H1 (cell line): ENCODE data around the gene DMXL2. TPM values are rescaled to one million over a fixed set of nuclear protein-coding genes. Genes with fewer than 3 reads are reported as not detected.

ENCODE experiments used
- CTCF ChIA-PET: fragments of 300-600 bp; sonication (Branson Sonifier 250); formaldehyde crosslinking; loops from one replicate; lab custom pipeline; 2021; ENCODE audit not compliant: partially characterized antibody; lab: Charles Lee
- POLR2A ChIA-PET: fragments of 300-600 bp; sonication (Branson Sonifier 250); formaldehyde crosslinking; loops from one replicate; lab custom pipeline; 2021; ENCODE audit warnings: inconsistent platforms; ENCODE audit not compliant: partially characterized antibody; lab: Charles Lee
- DNase-seq, 2 experiments: peaks; one replicate each; pipeline versions ENCODE4 v3.0.0 to v3.0.0-alpha.2; 2010 to 2022; ENCODE audit warnings: low spot score in 2 of 2, low read depth in 1 of 2, mixed read lengths in 1 of 2
- FAIRE-seq: peaks from 2 replicates; lab custom pipeline; 2011; peaks lifted over from hg19 to GRCh38; lab: Jason Lieb, UNC
- H2AFZ ChIP-seq: 2 replicates; pipeline ENCODE4 v1.8.1; 2012; ENCODE audit warnings: low read length, inconsistent platforms
- H2AK5ac ChIP-seq: 2 replicates; pipeline ENCODE4 v1.6.1; 2013; ENCODE audit warnings: low read depth, low read length
- H2BK120ac ChIP-seq: replicated peaks from 2 replicates; pipeline ENCODE3; 2013; ENCODE audit warnings: low read depth, low read length, inconsistent platforms
- H2BK12ac ChIP-seq: 2 replicates; pipeline ENCODE4 v1.6.1; 2013; ENCODE audit warnings: low read depth, low read length
- H2BK15ac ChIP-seq: 2 replicates; pipeline ENCODE4 v1.6.1; 2013; ENCODE audit warnings: low read length
- H2BK20ac ChIP-seq: 2 replicates; pipeline ENCODE4 v1.6.1; 2013; ENCODE audit warnings: low read length
- H2BK5ac ChIP-seq: 2 replicates; pipeline ENCODE4 v1.6.1; 2013; ENCODE audit warnings: low read depth, low read length
- H3K14ac ChIP-seq: 2 replicates; pipeline ENCODE4 v1.6.1; 2013; ENCODE audit warnings: inconsistent platforms; ENCODE audit not compliant: insufficient read length
- H3K18ac ChIP-seq: 2 replicates; pipeline ENCODE4 v1.6.1; 2013; ENCODE audit warnings: low read length; ENCODE audit errors: extremely low read depth
- H3K23ac ChIP-seq: 2 replicates; pipeline ENCODE4 v1.6.1; 2013; ENCODE audit warnings: inconsistent platforms; ENCODE audit not compliant: insufficient read length
- H3K23me2 ChIP-seq: 2 replicates; pipeline ENCODE4 v1.6.1; 2013; ENCODE audit warnings: low read depth, low read length
- H3K27ac ChIP-seq: 2 replicates; pipeline ENCODE4 v1.6.1; 2011; ENCODE audit warnings: low read depth, low read length, inconsistent platforms
- H3K27me3 ChIP-seq, 4 experiments: replicated peaks in 1 of 4; 1 replicate in 1 of 4; 2 replicates in 3 of 4; pipeline versions ENCODE4 v1.6.1 to v1.8.1; 2011 to 2013; ENCODE audit warnings: low read length in 3 of 4, mild to moderate bottlenecking in 3 of 4, inconsistent platforms in 2 of 4, mixed read lengths in 2 of 4, moderate library complexity in 1 of 4; ENCODE audit not compliant: control insufficient read depth in 3 of 4, insufficient read depth in 3 of 4; ENCODE audit errors: extremely low read depth in 1 of 4
- H3K36me3 ChIP-seq, 4 experiments: 2 replicates each; pipeline versions ENCODE4 v1.6.1 to v1.8.1; 2011 to 2013; ENCODE audit warnings: mild to moderate bottlenecking in 4 of 4, low read length in 3 of 4, moderate library complexity in 2 of 4, control low read depth in 1 of 4, inconsistent platforms in 1 of 4; ENCODE audit not compliant: insufficient read depth in 4 of 4, control insufficient read depth in 2 of 4
- H3K4ac ChIP-seq: replicated peaks from 2 replicates; pipeline ENCODE3; 2013; ENCODE audit warnings: low read length, low read depth, mixed read lengths, inconsistent platforms; ENCODE audit not compliant: insufficient read length
- H3K4me1 ChIP-seq, 4 experiments: replicated peaks in 1 of 4; 1 replicate in 1 of 4; 2 replicates in 3 of 4; pipeline versions ENCODE4 v1.6.1 to v1.8.1; 2011 to 2013; ENCODE audit warnings: low read length in 3 of 4, inconsistent platforms in 2 of 4, mixed read lengths in 1 of 4; ENCODE audit not compliant: insufficient read depth in 4 of 4, control insufficient read depth in 3 of 4
- H3K4me2 ChIP-seq, 2 experiments: 2 replicates each; pipeline versions ENCODE4 v1.6.1 to v1.8.1; 2011 to 2013; ENCODE audit warnings: low read depth in 2 of 2, low read length in 2 of 2, control low read depth in 1 of 2, inconsistent platforms in 1 of 2, mild to moderate bottlenecking in 1 of 2; ENCODE audit not compliant: insufficient read depth in 1 of 2
- H3K4me3 ChIP-seq, 4 experiments: fragments of 200-600, 300-600 bp in 1 of 4; sonication (generic), shearing (Covaris generic), sonication (Bioruptor Twin) in 1 of 4; 2 replicates each; pipeline versions ENCODE4 v1.5.1 to v1.8.1; 2011 to 2016; ENCODE audit warnings: low read length in 4 of 4, low read depth in 3 of 4, control low read depth in 2 of 4, inconsistent platforms in 2 of 4, mild to moderate bottlenecking in 2 of 4, mixed read lengths in 1 of 4, moderate library complexity in 1 of 4; ENCODE audit not compliant: insufficient read depth in 2 of 4; ENCODE audit errors: extremely low read depth in 1 of 4
- H3K56ac ChIP-seq: replicated peaks from 2 replicates; pipeline ENCODE3; 2013; ENCODE audit warnings: low read depth, mild to moderate bottlenecking, mixed read lengths, low read length, inconsistent platforms; ENCODE audit not compliant: insufficient read length
- H3K79me1 ChIP-seq: 2 replicates; pipeline ENCODE4 v1.6.1; 2013; ENCODE audit warnings: low read depth, low read length, control low read depth
- H3K79me2 ChIP-seq, 2 experiments: 2 replicates each; pipeline versions ENCODE4 v1.6.1 to v1.8.1; 2012 to 2013; ENCODE audit warnings: low read length in 2 of 2, mild to moderate bottlenecking in 2 of 2, inconsistent platforms in 1 of 2; ENCODE audit not compliant: insufficient read depth in 2 of 2, control insufficient read depth in 1 of 2
- H3K9ac ChIP-seq, 4 experiments: replicated peaks in 1 of 4; 1 replicate in 1 of 4; 2 replicates in 3 of 4; pipeline versions ENCODE4 v1.6.1 to v1.8.1; 2011 to 2013; ENCODE audit warnings: low read depth in 3 of 4, low read length in 3 of 4, control low read depth in 2 of 4, mild to moderate bottlenecking in 2 of 4, moderate library complexity in 2 of 4, inconsistent platforms in 1 of 4; ENCODE audit errors: extremely low read depth in 1 of 4
- H3K9me3 ChIP-seq, 2 experiments: 2 replicates each; pipeline versions ENCODE4 v1.6.1 to v1.8.1; 2012 to 2013; ENCODE audit warnings: mild to moderate bottlenecking in 2 of 2, moderate library complexity in 2 of 2, control low read depth in 1 of 2, inconsistent platforms in 1 of 2, low read depth in 1 of 2, low read length in 1 of 2, mixed read lengths in 1 of 2; ENCODE audit not compliant: insufficient read depth in 2 of 2
- H4K20me1 ChIP-seq, 2 experiments: replicated peaks in 1 of 2; 2 replicates each; pipeline versions ENCODE3 to v1.8.1; 2011 to 2013; ENCODE audit warnings: inconsistent platforms in 2 of 2, low read length in 2 of 2, mild to moderate bottlenecking in 1 of 2; ENCODE audit not compliant: insufficient read depth in 2 of 2, control insufficient read depth in 1 of 2
- H4K5ac ChIP-seq: 2 replicates; pipeline ENCODE4 v1.6.1; 2013; ENCODE audit warnings: low read length, low read depth, mixed read lengths, inconsistent platforms; ENCODE audit not compliant: insufficient read length
- H4K8ac ChIP-seq: 2 replicates; pipeline ENCODE4 v1.8.0; 2013; ENCODE audit warnings: mild to moderate bottlenecking, moderate library complexity, low read length, inconsistent platforms; ENCODE audit not compliant: insufficient read depth; ENCODE audit errors: extremely low read depth
- H4K91ac ChIP-seq: replicated peaks from 2 replicates; pipeline ENCODE3; 2013; ENCODE audit warnings: low read length, mixed read lengths, inconsistent platforms; ENCODE audit not compliant: insufficient read length
- ASH2L ChIP-seq: fragments of 200-600, 300-600 bp; sonication (generic); IDR thresholded peaks from one replicate; pipeline ENCODE4 v1.7.1; 2017; ENCODE audit warnings: low read length
- CHD1 ChIP-seq: IDR thresholded peaks from 2 replicates; pipeline ENCODE4 v1.6.1; 2012; ENCODE audit warnings: low read depth, low read length, improper control_type of control experiment
- CREB1 ChIP-seq: IDR thresholded peaks from 2 replicates; pipeline ENCODE4 v1.6.1; 2012; ENCODE audit warnings: inconsistent platforms
- CTCF ChIP-seq, 3 experiments: IDR thresholded peaks; 1 replicate in 2 of 3; 2 replicates in 1 of 3; pipeline versions ENCODE4 v1.5.1 to v1.6.1; 2011; ENCODE audit warnings: low read length in 3 of 3, mild to moderate bottlenecking in 3 of 3, inconsistent platforms in 2 of 3, low read depth in 1 of 3, moderate library complexity in 1 of 3; ENCODE audit not compliant: insufficient read depth in 1 of 3; ENCODE audit errors: control extremely low read depth in 1 of 3
- JUN ChIP-seq: IDR thresholded peaks from 2 replicates; pipeline ENCODE4 v1.6.1; 2011; ENCODE audit warnings: low read depth, mild to moderate bottlenecking, improper control_type of control experiment, low read length
- KDM5A ChIP-seq: fragments of 200-600 bp; IDR thresholded peaks from 2 replicates; pipeline ENCODE4 v1.7.1; 2012; ENCODE audit warnings: mild to moderate bottlenecking, low read length, inconsistent platforms, mixed read lengths
- POLR2A ChIP-seq, 2 experiments: IDR thresholded peaks; 1 replicate in 1 of 2; 2 replicates in 1 of 2; pipeline ENCODE4 v1.6.1; 2011; ENCODE audit warnings: low read depth in 2 of 2, low read length in 2 of 2, mild to moderate bottlenecking in 2 of 2; ENCODE audit errors: control extremely low read depth in 1 of 2
- POLR2AphosphoS5 ChIP-seq: IDR thresholded peaks from 2 replicates; pipeline ENCODE4 v1.6.1; 2011; ENCODE audit warnings: low read depth, low read length
- RAD21 ChIP-seq, 2 experiments: IDR thresholded peaks in 1 of 2; conservative IDR thresholded peaks in 1 of 2; 2 replicates each; pipeline ENCODE4 v1.6.1; 2011; ENCODE audit warnings: low read depth in 2 of 2, low read length in 2 of 2, improper control_type of control experiment in 1 of 2, inconsistent platforms in 1 of 2, mild to moderate bottlenecking in 1 of 2, moderate library complexity in 1 of 2
- TCF12 ChIP-seq: IDR thresholded peaks from 2 replicates; pipeline ENCODE4 v1.6.1; 2011; ENCODE audit warnings: low read depth, mild to moderate bottlenecking, low read length
- WGBS, 2 experiments: shearing (Covaris generic) in 1 of 2; methylation state at CpG; one replicate each; pipeline versions ENCODE4 v1.1.6 to v1.1.7; 2013 to 2015; ENCODE audit warnings: low lambda C conversion rate in 2 of 2, mixed read lengths in 2 of 2, inconsistent platforms in 1 of 2, low coverage in 1 of 2, missing lambda C conversion rate in 1 of 2; ENCODE audit not compliant: insufficient replicate concordance in 2 of 2, insufficient coverage in 1 of 2, insufficient read length in 1 of 2; ENCODE audit errors: extremely low coverage in 1 of 2, missing lambda C conversion rate in 1 of 2; 5-methylcytosine and 5-hydroxymethylcytosine counted together
- polyA plus RNA-seq, 7 experiments: library from polyadenylated mRNA; depleted of rRNA in 3 of 7; stranded (reverse) in 5 of 7; unstranded in 2 of 7; fragments of >200 nt in 5 of 7; fragments of 200-250 nt in 2 of 7; gene quantifications; 1 replicate in 5 of 7; 2 replicates in 1 of 7; 4 replicates in 1 of 7; pipeline versions ENCODE4 v1.2.1 to v1.2.3, GENCODE V29; 2011 to 2013; ENCODE audit warnings: missing spikeins in 2 of 7, mixed read lengths in 2 of 7
- total RNA-seq: library from RNA; stranded (reverse); fragmentation: NEBNext Ultra II Directional; extraction: Animal tissue kit (Norgen Biotek cat#: 25700); gene quantifications from 2 replicates; pipeline ENCODE4 v1.2.1, GENCODE V29; 2021

The DMXL2 gene
- total and polyA plus RNA-seq, 2 of the 8 experiments (the other 6 are each of a cell fraction or from before 2014, with no cell fraction given), result 9.5 to 10.6 TPM

- Histone ChIP-seq H3K36me3 (no peaks in the 10 kb centered on the region), H3K18ac (no peak overlapping the region), H3K79me1 (no peaks in the 10 kb centered on the region), H3K23ac (no peak overlapping the region), H3K9ac (no peak overlapping the region), H4K91ac (no peak overlapping the region), H2BK20ac (no peak overlapping the region), H4K20me1 (no peaks in the 10 kb centered on the region), H3K4ac (no peak overlapping the region), H2AK5ac (no peak overlapping the region), H4K8ac (no peak overlapping the region), H3K4me3 (no peak overlapping the region), H4K5ac (no peak overlapping the region), H3K27ac (no peak overlapping the region), H2BK5ac (no peak overlapping the region), H3K23me2 (no peaks in the 10 kb centered on the region), H3K9me3 (no peaks in the 10 kb centered on the region), H3K14ac (no peak overlapping the region), H3K56ac (no peak overlapping the region), H3K79me2 (no peaks in the 10 kb centered on the region), H3K4me1 (no peaks in the 10 kb centered on the region), H3K27me3 (no peaks in the 10 kb centered on the region), H2BK12ac (no peak overlapping the region), H3K4me2 (no peak overlapping the region), H2BK15ac (no peak overlapping the region), H2BK120ac (no peak overlapping the region), H2AFZ (no peak overlapping the region)
- ChIA-PET POLR2A (interaction anchor here (0.7 to 1.4 kb wide), 3 partner anchors 78 to 127 kb away, joined by 3 to 7 read pairs (median 5); partner anchors contain the start of gene LYSMD2), CTCF (interaction anchor here (0.6 to 8.8 kb wide), 41 partner anchors 8 to 430 kb away, joined by 3 to 243 read pairs (median 4); partner anchors contain the start of genes DMXL2, LYSMD2 and SCG3)
- peak; percentile 81 for FAIRE-seq
- no peak for DNase-seq
- WGBS, 2 experiments, result 42% methylated on average over 4 of the region's 4 CpGs; no CpG with 5 or more reads in 1 of the 2 experiments
- no peak for TF ChIP-seq JUN
- peak in 2 of 3 experiments; percentile 70 to 75; a peak in 3 of 4 replicates for TF ChIP-seq CTCF (IDR thresholded peaks at IDR 0.05; ENCODE audit: control extremely low read depth in 1 of 3, insufficient read depth in 1 of 3, low read depth in 1 of 3, low read length in 3 of 3)
- no peak for TF ChIP-seq CHD1
- no peak for TF ChIP-seq ASH2L
- no peak for TF ChIP-seq CREB1
- no peak for TF ChIP-seq POLR2AphosphoS5
- TF ChIP-seq RAD21 (IDR thresholded peaks at IDR 0.05 in 1 of 2, conservative IDR thresholded peaks at IDR 0.05 in 1 of 2; ENCODE audit: low read depth in 2 of 2, low read length in 2 of 2), result peak; percentile 93 to 95
- no peak for TF ChIP-seq TCF12
- TF ChIP-seq KDM5A, result no peak
- TF ChIP-seq POLR2A (IDR thresholded peaks at IDR 0.05; ENCODE audit: control extremely low read depth in 1 of 2, low read depth in 2 of 2, low read length in 2 of 2), result no peak
Measured at GRCh38 chr15:51649659-51650521, 27.3 kb upstream of the DMXL2 start.
